NOMO-1 (cell line): ENCODE data around the gene DDX56.

Experiments used
- DNase-seq, 2 experiments: peaks; one replicate each; lab custom pipeline; 2025; ENCODE audit not compliant: unreplicated experiment in 2 of 2; lab: John Stamatoyannopoulos, UW

Gene DDX56

DNA sequence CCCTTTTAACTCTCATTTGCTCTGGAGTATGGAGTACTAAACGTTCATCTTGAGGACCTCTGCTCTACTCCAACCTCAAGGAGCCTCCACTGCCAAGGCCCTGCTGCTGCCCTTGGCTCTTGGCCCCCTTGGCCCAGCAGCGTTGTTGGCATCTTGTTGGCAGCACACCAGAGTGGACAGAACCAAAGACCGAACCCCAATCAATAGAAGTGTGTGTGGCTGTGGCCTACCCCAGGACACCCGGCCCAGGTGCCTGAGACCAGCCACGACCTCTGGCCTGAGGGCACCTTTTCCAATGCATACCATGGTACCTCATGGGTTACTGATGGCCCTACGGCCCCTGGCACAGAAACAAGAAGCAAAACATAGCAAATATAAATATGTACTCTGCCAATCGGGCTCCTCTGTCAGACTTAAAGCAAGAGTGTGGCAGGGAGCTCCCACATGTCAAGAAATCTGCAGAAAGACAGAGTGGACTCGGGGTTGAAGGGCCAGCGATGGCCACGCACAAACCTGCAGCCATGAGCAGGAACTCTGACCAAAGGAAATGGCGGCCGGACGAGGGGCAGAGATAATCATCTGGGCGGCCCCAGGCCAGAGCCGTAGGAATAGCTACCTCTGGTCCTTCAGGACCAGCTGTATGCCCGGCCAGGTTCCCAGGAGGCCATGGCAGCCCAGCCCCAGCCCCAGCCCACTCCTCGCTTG lies 35.5 kb downstream of the DDX56 start:
- DNase-seq: no peak

DNA sequence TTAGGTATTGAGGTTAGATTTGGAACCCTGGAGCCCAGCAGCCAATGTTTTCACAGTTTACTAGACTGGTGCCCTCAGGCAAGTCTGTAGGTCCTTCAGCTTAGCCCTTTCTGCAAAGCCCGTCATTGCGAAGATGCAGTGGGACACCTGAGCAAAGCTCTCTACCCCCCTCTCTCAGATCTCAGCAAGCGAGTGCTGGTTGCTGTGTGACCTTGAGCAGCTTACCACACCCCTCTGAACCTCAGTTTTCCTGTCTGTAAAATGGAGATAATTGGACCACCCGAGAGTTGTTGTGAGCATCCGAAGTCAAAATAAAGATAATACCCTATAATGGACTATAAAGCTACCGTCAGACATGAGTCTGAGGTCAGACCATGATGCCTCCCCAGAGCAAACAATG lies 36.3 kb downstream of the DDX56 start:
- no peak for DNase-seq

DNA sequence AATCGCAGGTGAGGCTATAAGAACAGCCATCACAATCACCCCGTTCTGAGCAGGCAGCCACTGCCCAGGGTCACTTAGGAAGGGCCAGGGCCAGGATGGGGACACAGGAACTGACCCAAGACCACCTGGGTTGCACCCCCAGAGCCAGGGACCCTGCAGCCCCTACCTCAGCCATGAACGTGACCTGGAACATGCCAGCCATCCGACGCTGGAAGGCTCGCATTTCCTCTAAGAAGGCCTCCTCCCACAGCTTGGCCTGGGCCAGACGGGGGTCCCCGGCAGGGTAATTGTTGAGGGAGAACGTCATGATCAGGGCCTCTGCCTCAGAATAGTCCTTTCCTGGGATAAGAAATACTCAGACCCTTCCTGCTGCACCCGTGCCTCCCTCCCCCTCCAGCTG lies 37.6 kb downstream of the DDX56 start:
- no peak for DNase-seq

DNA sequence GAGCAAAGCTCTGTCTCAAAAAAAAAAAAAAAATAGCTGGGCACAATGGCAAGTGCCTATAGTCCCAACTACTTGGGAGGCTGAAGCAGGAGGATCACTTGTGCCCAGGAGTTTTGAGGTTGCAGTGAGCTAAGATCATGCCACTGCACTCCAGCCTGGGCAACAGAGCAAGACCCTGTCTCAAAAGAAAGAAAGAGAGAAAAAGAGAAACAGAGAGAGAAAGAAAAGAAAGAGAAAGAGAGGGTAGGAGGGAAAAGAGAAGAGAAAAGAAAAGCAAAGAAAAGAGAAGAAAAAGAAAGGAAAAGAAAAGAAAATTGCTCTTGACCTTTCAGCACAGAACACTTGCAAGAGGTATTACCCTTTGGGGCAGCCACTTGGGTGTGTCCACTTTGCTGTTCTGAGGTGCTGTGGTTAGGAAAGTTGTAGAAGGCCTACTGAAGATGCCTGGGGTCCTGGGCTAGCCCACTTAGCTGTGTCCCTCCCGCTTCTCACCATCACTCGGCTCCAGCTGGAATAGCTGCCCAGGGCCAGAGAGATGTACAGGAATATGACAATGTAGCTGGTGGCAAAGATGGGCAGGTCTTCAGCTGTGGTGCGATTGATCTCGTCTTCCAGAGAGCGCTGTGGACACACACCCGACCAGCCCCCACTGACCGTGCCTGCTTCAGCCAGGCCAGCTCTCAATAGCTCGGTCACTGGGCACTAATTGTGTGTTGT lies 38.2 kb downstream of the DDX56 start:
- DNase-seq: no peak

DNA sequence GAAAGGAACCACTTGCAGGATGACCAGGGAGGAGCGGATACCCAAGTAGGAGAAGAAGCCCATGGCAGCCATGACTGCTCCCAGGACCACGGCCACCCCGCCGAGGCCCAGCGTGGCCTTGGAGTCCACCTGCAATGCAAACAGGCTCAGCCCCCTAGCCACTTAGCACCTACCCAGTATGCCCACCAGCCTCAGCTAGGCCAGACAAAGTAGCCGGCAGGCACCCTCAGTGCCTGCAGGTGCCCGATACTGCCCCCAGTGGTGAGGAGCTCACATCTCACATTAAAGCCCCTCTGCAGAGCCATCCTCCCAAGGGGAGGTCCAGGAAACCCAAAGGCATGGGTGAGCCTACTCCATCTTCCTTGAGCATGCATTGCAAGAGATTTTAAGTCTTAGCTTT lies 39.2 kb downstream of the DDX56 start:
- peak in 1 of 2 experiments; percentile 23 for DNase-seq

DNA sequence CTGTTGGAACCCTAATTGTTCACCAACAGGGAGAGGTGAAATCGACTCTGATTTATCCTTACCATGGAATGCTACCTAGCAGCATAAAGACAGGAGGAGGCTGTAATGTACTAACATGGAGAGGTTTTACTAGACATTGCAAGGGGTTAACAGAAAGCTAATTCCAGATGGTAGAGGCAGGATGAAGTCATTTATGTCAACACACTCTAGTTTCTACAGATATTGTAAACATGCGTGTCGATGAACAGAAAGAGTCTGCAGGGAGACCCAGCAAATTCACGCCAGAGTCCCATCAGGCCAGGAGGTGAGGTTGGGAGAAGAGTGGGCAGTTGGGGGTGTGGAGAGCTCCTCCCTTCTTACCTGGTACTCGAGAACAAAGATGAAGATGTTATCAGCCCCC lies 39.6 kb downstream of the DDX56 start:
- no peak for DNase-seq

DNA sequence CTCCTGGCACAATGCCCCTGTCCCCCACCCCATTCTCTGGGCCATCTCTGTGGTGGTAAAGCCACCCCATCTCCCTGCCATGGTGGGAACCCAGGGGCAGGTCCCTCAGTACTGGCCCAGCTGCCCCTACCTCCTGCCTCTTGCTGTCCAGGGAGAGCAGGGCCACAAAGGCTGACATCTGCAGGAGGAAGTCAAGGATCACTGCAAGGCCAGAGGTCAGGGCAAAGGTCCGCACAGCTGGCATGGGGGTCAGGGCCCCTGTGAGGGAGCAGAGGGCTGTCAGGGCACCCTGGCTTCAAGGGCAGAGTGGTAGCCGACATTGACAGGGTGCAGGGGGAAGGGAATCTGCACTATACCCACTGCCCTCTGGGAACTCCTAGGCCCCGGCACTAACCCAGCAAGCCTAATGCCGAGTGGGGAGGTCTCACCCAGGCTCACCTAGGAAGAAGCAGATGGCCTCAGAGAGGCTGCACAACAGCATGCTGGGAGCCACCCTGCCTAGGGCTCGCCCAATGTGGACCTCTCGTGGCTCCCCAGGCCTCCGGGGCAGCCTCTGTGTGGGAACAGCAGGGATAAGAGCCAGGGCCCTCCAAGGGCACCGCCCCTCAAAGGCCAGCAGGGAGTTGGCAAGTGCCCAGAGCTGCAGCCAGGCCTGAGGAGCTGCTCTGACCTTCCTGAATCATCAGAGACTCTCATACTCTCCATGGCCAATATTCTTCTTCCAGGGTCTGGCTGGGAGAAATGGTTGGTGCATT lies 40.2 kb downstream of the DDX56 start:
- DNase-seq: no peak

DNA sequence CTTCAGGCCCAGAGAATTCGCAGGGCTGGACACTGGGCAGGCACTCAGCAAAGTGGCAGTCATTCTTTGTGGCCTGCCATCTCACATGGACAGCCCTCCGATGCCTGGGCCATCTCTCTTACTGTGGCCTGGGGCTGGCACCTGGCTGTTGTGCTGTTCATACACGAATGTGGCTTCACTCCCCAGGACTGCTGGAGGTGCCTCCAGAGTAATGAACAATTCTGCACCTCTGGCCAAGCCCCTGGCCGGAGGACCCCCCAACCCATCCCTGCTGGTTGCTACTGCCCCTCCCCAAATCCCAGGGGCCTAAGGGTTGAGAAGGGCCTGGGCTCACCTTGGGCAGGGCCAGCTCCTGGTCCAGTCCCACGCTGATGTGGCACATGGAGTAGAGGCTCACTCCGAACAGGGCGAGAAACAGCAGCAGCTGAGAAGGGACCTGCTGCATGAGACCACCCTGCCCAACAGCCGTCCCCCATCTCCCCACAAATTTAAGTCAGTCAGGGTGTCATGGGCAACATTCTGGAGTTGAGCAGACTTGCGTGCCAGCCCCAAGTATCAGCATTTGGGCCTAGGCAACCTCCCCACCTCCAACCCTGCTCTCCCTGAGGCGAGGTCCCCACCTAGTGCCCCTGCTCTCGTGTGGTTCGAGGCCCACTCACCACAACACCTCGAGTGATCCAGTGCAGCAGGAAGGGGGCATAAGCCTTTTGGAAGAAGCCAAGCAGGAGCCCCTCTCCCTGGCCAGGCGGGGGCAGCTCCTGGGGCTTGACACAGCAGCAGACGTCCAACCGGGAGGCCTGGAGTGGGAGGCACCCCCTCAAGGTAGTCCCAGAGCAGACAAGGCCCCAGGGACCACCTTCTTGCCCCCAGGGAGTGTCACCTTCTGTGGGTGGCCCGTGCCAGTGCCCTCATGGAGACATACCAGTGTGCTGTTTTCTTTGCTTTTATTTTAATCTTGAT lies 42.0 kb downstream of the DDX56 start:
- DNase-seq: no peak

DNA sequence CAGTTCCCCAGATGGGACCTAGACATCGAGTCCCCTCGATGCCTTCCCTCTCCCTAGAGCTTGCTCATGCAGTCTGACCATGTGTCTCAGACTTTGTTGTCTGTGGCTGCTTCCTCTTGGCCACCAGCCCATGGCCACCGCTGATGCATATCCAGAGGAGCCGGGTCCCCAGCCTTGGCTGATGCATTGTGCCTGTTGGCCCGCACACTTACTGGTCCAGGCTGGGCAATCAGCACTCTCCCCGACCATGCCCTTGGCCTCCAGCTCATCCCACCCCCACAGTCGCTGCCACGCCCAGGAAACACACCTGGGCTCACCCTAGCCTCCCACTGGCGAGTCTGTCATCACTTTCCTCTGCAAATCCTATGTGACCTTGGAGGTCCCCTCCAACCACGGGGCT lies 42.7 kb downstream of the DDX56 start:
- DNase-seq: no peak

DNA sequence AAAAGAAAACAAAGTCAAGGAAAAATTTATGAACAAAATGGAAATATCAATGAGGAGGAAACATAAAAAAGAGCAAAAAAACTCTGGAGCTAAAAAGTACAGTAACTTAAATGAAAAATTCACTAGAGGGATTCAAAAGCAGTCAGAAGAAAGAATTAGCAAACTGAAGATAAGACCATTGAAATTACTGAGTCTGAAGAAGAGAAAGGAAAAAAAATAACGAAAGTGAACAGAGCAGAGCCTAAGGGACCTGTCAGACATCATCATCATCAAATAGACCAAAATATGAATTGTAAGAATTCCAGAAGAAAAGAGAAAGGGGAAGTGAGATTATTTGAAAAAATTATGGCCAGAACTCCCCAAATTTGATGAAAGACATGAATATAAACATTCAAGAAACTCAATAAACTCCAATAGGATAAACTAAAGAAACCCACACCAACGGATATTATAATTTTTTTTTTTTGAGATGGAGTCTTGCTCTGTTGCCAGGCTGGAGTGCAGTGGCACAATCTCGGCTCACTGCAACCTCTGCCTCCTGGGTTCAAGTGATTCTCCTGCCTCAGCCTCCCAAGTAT lies 48.8 kb downstream of the DDX56 start:
- no peak for DNase-seq

DNA sequence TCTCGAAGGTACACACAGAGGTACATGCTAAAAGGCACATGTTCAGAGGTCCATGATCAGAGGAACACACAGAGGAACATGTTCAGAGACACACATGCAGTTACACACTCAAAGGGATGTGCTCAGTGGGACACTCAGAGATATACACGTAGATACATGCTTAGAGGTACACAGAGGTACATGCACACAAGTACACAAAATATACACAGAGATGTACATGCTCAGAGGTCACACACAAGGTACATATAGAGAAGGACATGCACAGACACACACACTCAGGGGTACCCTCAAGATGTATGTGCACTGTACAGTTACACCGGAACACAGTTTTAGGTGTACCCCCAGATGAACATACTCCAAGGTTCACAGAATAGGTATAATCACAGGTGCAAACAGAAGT lies 51.4 kb downstream of the DDX56 start:
- DNase-seq: no peak

DNA sequence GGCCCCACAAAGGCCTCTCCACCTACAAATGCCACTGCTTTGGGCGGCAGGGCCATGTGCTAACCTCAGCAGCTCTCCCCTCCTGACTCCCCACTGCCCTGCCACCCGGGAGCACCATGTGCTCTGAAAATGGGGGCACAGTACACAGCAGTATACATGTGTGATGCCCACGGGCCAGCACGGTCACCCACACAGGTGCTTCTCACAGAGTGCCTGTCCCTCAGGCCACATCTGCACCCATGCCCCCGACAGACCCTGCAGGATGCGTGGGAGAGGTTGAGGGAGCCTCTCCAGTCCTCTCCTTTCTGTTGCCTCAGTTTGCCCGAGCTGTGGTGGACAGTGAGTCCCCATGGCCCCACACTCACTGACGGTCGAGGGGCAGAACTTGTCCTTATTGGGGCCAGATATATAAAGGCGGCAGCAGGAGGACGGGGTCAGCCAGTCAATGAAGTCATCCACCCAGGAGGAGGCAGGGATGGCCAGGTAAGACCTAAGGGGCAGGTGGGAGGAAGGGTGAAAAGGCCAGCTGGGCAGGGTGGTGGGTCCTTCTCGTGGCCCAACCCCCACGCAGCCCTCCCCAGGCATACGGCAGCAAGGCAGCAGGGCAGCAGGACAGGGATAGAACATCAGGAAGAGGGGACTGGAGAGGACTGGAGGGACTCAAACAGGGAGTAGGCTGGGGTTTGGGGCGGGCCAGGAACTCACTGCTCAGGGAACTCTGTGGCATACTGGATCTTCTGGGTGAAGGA lies 52.2 kb downstream of the DDX56 start:
- no peak for DNase-seq

DNA sequence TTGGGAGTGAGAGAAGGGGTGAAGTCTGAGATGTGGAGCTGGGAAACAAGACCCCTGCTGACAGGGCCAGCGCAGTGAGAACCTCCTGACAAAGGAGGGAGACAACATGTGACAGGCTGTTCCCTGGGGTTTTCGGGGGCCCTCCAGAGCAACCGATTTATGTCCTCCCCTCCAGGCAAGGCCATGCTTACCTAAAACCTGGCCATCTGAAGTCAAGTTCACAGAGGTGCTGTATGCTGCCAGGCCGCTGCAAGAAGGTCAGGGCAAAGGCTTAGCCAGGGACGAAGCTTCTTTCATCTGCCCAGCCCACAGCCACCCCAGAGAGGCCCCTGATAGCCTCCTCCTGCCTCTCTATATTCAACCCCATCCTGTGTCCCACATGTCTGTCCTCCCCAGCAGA lies 53.1 kb downstream of the DDX56 start:
- no peak for DNase-seq

DNA sequence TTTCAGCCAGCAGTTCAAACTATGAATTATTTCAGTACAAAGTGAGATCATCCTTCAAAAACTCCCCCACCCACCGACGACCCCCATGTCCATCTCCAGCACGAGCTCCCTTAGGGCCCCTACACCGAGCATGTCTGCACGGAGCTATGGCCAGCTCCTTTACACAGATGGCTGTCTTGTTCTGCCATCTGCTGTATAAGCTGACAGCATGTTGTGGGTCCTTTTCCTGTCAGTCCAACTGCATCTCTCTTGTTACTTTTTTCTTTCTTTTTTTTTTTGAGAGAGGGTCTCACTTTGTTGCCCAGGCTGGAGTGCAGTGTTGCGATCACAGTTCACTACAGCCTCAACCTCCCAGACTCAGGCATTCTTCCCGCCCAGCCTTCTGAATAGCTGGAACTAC lies 54.2 kb downstream of the DDX56 start:
- DNase-seq: no peak

DNA sequence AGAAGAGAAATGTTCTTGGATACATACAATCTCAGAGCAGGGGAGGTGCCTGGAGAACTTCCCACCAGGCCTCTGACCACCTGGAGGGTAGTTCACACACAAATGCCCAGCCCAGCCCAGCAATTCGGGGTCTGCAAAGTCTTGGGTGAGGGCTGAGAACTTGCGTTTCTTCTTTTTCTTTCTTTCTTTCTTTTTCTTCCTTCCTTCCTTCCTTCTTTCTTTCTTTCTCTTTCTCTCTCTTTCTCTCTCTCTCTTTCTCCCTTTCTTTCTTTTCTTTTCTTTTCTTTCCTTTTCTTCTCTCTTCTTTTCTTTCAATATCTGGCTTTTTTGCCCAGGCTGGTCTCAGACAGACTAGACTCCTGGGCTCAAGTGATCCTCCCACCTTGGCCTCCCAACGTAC lies 54.9 kb downstream of the DDX56 start:
- no peak for DNase-seq

DNA sequence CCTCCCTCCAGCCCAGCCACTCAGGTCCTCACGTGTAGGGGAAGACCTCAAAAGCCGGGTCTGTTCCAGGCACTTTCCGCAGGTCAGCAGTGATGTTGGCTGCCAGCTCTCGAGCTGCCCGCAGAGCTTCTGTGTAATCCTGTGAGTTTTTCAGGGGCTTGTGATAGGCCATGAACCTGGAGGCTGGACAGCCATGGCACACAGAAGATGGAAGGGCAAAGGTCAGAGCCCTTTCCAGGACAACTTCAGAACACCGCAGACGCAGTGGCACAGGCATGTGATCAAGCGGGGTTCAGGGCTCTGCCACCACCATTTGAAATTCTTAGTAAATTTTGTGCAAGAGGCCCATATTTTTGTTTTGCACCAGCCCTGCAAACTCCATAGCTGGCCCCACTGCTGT lies 56.5 kb downstream of the DDX56 start:
- DNase-seq: no peak
